ENCODE measurements around the gene NGEF. TPM values are rescaled to one million over a fixed set of nuclear protein-coding genes. Genes with fewer than 3 reads are reported as not detected.
"Not testable (repeated sequence)": the region's sequence is repeated elsewhere in the genome, so short reads cannot be mapped to it uniquely, and the experiment has no call there.

The NGEF gene
- total RNA-seq, 1 experiment from 2014 or later, result 1.9 TPM

GRCh38 chr2:232908695-232909094 is 104.4 kb downstream of the NGEF start:
- Histone ChIP-seq H3K23me2 (ENCODE audit: insufficient read length, low read depth, low read length, poor library complexity, severe bottlenecking) (no peaks in the 10 kb centered on the region), H3K27me3 (ENCODE audit: insufficient read depth, low read length) (no peaks in the 10 kb centered on the region), H2AK5ac (ENCODE audit: insufficient read length, low read length) (no peak overlapping the region), H3K56ac (ENCODE audit: insufficient read length, low read depth, low read length) (no peak overlapping the region), H4K8ac (replicated peaks; ENCODE audit: insufficient read length, low read depth, low read length) (no peak overlapping the region), H4K91ac (ENCODE audit: insufficient read length, low read depth, low read length) (no peak overlapping the region), H2BK5ac (ENCODE audit: insufficient read length, low read length) (no peak overlapping the region), H2BK12ac (ENCODE audit: insufficient read length, low read depth, low read length) (no peak overlapping the region), H3K14ac (ENCODE audit: insufficient read depth, low read length) (no peak overlapping the region), H3K23ac (ENCODE audit: insufficient read length, low read depth, low read length) (no peak overlapping the region), H3K4ac (ENCODE audit: low read depth, low read length) (no peak overlapping the region), H3K79me1 (ENCODE audit: insufficient read depth, low read depth, low read length, poor library complexity, severe bottlenecking) (no peaks in the 10 kb centered on the region), H2AFZ (ENCODE audit: low read length) (no peak overlapping the region), H3K4me2 (ENCODE audit: insufficient read depth, insufficient read length, low read length) (no peak overlapping the region), H3T11ph (ENCODE audit: low read length) (no peak overlapping the region), H3K18ac (ENCODE audit: insufficient read length, low read depth, low read length) (no peak overlapping the region), H3K27ac (ENCODE audit: insufficient read length, low read depth, low read length) (no peak overlapping the region), H2BK120ac (ENCODE audit: low read depth, low read length, poor library complexity, severe bottlenecking) (no peak overlapping the region), H3K9ac (ENCODE audit: extremely low read depth, insufficient read length, low read length) (no peak overlapping the region), H4K20me1 (ENCODE audit: control insufficient read depth, insufficient read depth, insufficient read length) (no peaks in the 10 kb centered on the region), H2BK15ac (ENCODE audit: low read depth, low read length) (no peak overlapping the region), H2BK20ac (ENCODE audit: low read depth, low read length, poor library complexity, severe bottlenecking) (no peak overlapping the region), H4K5ac (ENCODE audit: insufficient read length, low read depth, low read length) (no peak overlapping the region), H3K79me2 (ENCODE audit: insufficient read depth, low read length) (no peaks in the 10 kb centered on the region), H3K9me3 (ENCODE audit: control insufficient read depth, low read depth, low read length) (no peaks in the 10 kb centered on the region), H3K4me1 (ENCODE audit: insufficient read depth, low read length) (no peaks in the 10 kb centered on the region)
- no peak overlapping the region for H3K27ac Mint-ChIP-seq
- no peak for DNase-seq
- H3K4me3 Mint-ChIP-seq, result no peak overlapping the region
- H3K36me3 Mint-ChIP-seq (ENCODE audit: insufficient read depth in 1 of 3, low read depth in 3 of 3), result peaks cover 12 to 15% (median 14%) of the 10 kb centered on the region in 3 experiments; a peak in 6 of 7 replicates
- peaks cover 20% of the 10 kb centered on the region for H3K27me3 Mint-ChIP-seq (ENCODE audit: low read depth)
- no CpG with 5 or more reads among the region's 6 CpGs for WGBS (ENCODE audit: extremely low coverage, insufficient read length, low lambda C conversion rate)
- peaks cover 3% of the 10 kb centered on the region in 2 experiments; a peak in 2 of 4 replicates for H3K4me1 Mint-ChIP-seq
- peaks cover 33 to 41% of the 10 kb centered on the region in 2 experiments for H3K9me3 Mint-ChIP-seq
- TF ChIP-seq CTCF (conservative IDR thresholded peaks at IDR 0.05), result no peak

- H2BK20ac ChIP-seq (ENCODE audit: low read depth, low read length, poor library complexity, severe bottlenecking); H3T11ph ChIP-seq (ENCODE audit: low read length); H3K9ac ChIP-seq (ENCODE audit: extremely low read depth, insufficient read length, low read length); H4K91ac ChIP-seq (ENCODE audit: insufficient read length, low read depth, low read length); H2AFZ ChIP-seq (ENCODE audit: low read length); DNase-seq; H3K23me2 ChIP-seq (ENCODE audit: insufficient read length, low read depth, low read length, poor library complexity, severe bottlenecking); H4K8ac ChIP-seq (replicated peaks; ENCODE audit: insufficient read length, low read depth, low read length); H2BK5ac ChIP-seq (ENCODE audit: insufficient read length, low read length); H2BK12ac ChIP-seq (ENCODE audit: insufficient read length, low read depth, low read length); H2AK5ac ChIP-seq (ENCODE audit: insufficient read length, low read length); H3K9me3 ChIP-seq (ENCODE audit: control insufficient read depth, low read depth, low read length); H4K5ac ChIP-seq (ENCODE audit: insufficient read length, low read depth, low read length); H4K20me1 ChIP-seq (ENCODE audit: control insufficient read depth, insufficient read depth, insufficient read length); H3K27ac ChIP-seq (ENCODE audit: insufficient read length, low read depth, low read length); H2BK120ac ChIP-seq (ENCODE audit: low read depth, low read length, poor library complexity, severe bottlenecking); H3K27ac Mint-ChIP-seq; H3K4me3 Mint-ChIP-seq; H3K4ac ChIP-seq (ENCODE audit: low read depth, low read length); H3K56ac ChIP-seq (ENCODE audit: insufficient read length, low read depth, low read length); H3K4me1 ChIP-seq (ENCODE audit: insufficient read depth, low read length); H3K4me1 Mint-ChIP-seq; H3K79me1 ChIP-seq (ENCODE audit: insufficient read depth, low read depth, low read length, poor library complexity, severe bottlenecking); H3K23ac ChIP-seq (ENCODE audit: insufficient read length, low read depth, low read length); H3K4me2 ChIP-seq (ENCODE audit: insufficient read depth, insufficient read length, low read length); H3K18ac ChIP-seq (ENCODE audit: insufficient read length, low read depth, low read length); H2BK15ac ChIP-seq (ENCODE audit: low read depth, low read length); H3K27me3 ChIP-seq (ENCODE audit: insufficient read depth, low read length); H3K79me2 ChIP-seq (ENCODE audit: insufficient read depth, low read length); H3K14ac ChIP-seq (ENCODE audit: insufficient read depth, low read length): not testable (repeated sequence)
- H3K36me3 Mint-ChIP-seq (ENCODE audit: insufficient read depth in 1 of 3, low read depth in 3 of 3), result peaks cover 12 to 15% (median 14%) of the 10 kb centered on the region in 3 experiments; a peak in 6 of 7 replicates
- no CpG with 5 or more reads among the region's 9 CpGs for WGBS (ENCODE audit: extremely low coverage, insufficient read length, low lambda C conversion rate)
- H3K9me3 Mint-ChIP-seq, result peaks cover 31 to 41% of the 10 kb centered on the region in 2 experiments
- H3K27me3 Mint-ChIP-seq (ENCODE audit: low read depth), result peaks cover 17% of the 10 kb centered on the region
Observed at GRCh38 chr2:232907718-232908085, 105.4 kb downstream of the NGEF start.

All from H9 (cell line).